Aorta (tissue), 5 donors: ENCODE results near the gene GRM4. TPM values are rescaled to one million over a fixed set of nuclear protein-coding genes. Genes with fewer than 3 reads are reported as not detected.

Experiments used
- ATAC-seq: fragments of 200-7000 bp; cut with Tn5 transposase; one replicate; pipeline ENCODE4 v1.9.1; 2022; ENCODE audit warnings: moderate library complexity; ENCODE audit not compliant: low FRiP score
- DNase-seq, 2 donors: peaks; one replicate each; pipeline ENCODE4 v3.0.0-alpha.2; 2020
- H3K27ac ChIP-seq, 2 donors: one replicate each; pipeline ENCODE4 v1.5.1; 2013; ENCODE audit warnings: low read length in 2 of 2, mild to moderate bottlenecking in 2 of 2, moderate library complexity in 2 of 2, control low read depth in 1 of 2, inconsistent platforms in 1 of 2, low read depth in 1 of 2
- H3K27me3 ChIP-seq, 2 donors: one replicate each; pipeline ENCODE4 v1.6.1; 2013; ENCODE audit warnings: control low read depth in 1 of 2, low read length in 1 of 2, mild to moderate bottlenecking in 1 of 2, moderate library complexity in 1 of 2; ENCODE audit not compliant: insufficient read depth in 2 of 2, control insufficient read depth in 1 of 2
- H3K36me3 ChIP-seq, 2 donors: one replicate each; pipeline ENCODE4 v1.6.1; 2013; ENCODE audit warnings: control low read depth in 1 of 2, low read length in 1 of 2, mild to moderate bottlenecking in 1 of 2; ENCODE audit not compliant: insufficient read depth in 2 of 2, control insufficient read depth in 1 of 2
- H3K4me1 ChIP-seq, 2 donors: one replicate each; pipeline ENCODE4 v1.6.1; 2013; ENCODE audit warnings: low read length in 2 of 2, control low read depth in 1 of 2, mild to moderate bottlenecking in 1 of 2, moderate library complexity in 1 of 2; ENCODE audit not compliant: insufficient read depth in 2 of 2, control insufficient read depth in 1 of 2
- H3K4me3 ChIP-seq, 2 donors: one replicate each; pipeline ENCODE4 v1.5.1; 2013; ENCODE audit warnings: low read length in 2 of 2, control low read depth in 1 of 2, mild to moderate bottlenecking in 1 of 2
- H3K9me3 ChIP-seq: one replicate; pipeline ENCODE4 v1.6.1; 2013; ENCODE audit warnings: mild to moderate bottlenecking, low read length; ENCODE audit not compliant: control insufficient read depth
- WGBS, 2 donors: extraction: QIAGEN DNeasy Blood & Tissue Kit; methylation state at CpG; one replicate each; pipeline ENCODE4 v1.1.7; 2013; 5-methylcytosine and 5-hydroxymethylcytosine counted together
- intact Hi-C, 2 donors: fragments of 100-400 bp; cut with DNase I; formaldehyde crosslinking; loops; one replicate each; pipeline versions ENCODE4 v1.14.2 to v1.15.0; 2022
- polyA plus RNA-seq, 2 donors: library from polyadenylated mRNA; stranded (reverse); fragments of 200-250 nt; gene quantifications; one replicate each; pipeline ENCODE4 v1.2.3, GENCODE V29; 2013
- total RNA-seq, 2 donors: library from RNA; stranded (reverse); fragmentation: NEBNext Ultra II Directional; extraction: Animal tissue kit (Norgen Biotek cat#: 25700); gene quantifications; one replicate each; pipeline ENCODE4 v1.2.1, GENCODE V29; 2021
- donor health status: healthy with polysubstance abuse.
- donor health status: Bipolar disorder and iron deficiency.
- donor health status: DM: no; HTN: no; CAD: no.
- donor health status: DM: no; HTN: no; CAD: no.
- donor health status: DM: yes; HTN: yes; CAD: no.

GRM4 gene
- total and polyA plus RNA-seq, 4 donors = not detected

DNA sequence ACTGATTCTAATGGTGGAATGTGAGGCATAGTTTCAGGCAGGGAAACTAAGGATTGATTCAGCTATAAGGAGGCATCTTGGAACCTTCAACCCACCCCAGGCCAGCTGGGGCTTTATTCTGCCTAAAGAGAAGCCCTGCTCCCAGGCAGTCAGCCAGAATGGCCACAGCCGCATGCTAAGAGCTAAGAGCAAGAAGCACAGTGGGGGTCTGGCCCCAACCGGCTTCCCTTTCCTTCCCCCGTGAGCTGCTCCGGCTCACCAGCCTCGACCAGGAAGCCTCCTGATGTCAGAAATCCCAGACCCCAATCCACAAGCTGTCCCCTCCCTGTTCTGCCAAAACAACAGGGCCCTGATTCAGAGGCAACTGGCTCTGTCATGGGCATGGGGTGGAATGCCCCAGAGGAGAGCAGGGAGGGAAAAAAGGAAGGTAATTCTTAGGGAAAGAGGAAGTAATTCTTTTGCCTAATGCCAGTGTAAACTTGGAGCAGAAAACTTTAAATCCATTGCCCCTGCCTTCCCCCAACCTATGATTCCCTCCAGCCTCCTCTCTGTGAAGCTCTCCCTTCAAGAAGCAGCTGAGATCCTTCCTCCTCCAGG is 6.9 kb downstream of the GRM4 start:
- Histone ChIP-seq H3K27me3 (no peaks in the 10 kb centered on the region), H3K4me3 (no peak overlapping the region), H3K27ac (no peak overlapping the region), H3K9me3 (no peaks in the 10 kb centered on the region), H3K36me3 (no peaks in the 10 kb centered on the region), H3K4me1 (no peaks in the 10 kb centered on the region)
- WGBS, 2 donors = 18 to 20% methylated on average over 4 to 5 of the region's 5 CpGs
- no peak for DNase-seq
- no peak for ATAC-seq
- intact Hi-C loops = no loop called here

GRCh38 chr6:34138191-34138590 is 7.7 kb downstream of the GRM4 start:
- no peaks in the 10 kb centered on the region for H3K4me1 ChIP-seq
- intact Hi-C loops = no loop called here
- H3K27me3 ChIP-seq = no peaks in the 10 kb centered on the region
- no peak for DNase-seq
- ATAC-seq = no peak
- no peaks in the 10 kb centered on the region for H3K36me3 ChIP-seq
- H3K27ac ChIP-seq = no peak overlapping the region
- 58 to 67% methylated on average over 4 of the region's 4 CpGs for WGBS, 2 donors
- H3K9me3 ChIP-seq = no peaks in the 10 kb centered on the region
- no peak overlapping the region for H3K4me3 ChIP-seq

- 71 to 76% methylated on average over 2 of the region's 2 CpGs for WGBS, 2 donors
- H3K4me3 ChIP-seq = no peak overlapping the region
- no peak for DNase-seq
- ATAC-seq = no peak
- no peaks in the 10 kb centered on the region for H3K36me3 ChIP-seq
- H3K27ac ChIP-seq = no peak overlapping the region
- H3K9me3 ChIP-seq = no peaks in the 10 kb centered on the region
- intact Hi-C loops = no loop called here
- no peaks in the 10 kb centered on the region for H3K27me3 ChIP-seq
- H3K4me1 ChIP-seq = no peaks in the 10 kb centered on the region
Measured at GRCh38 chr6:34135541-34135940, 10.3 kb downstream of the GRM4 start.

DNA sequence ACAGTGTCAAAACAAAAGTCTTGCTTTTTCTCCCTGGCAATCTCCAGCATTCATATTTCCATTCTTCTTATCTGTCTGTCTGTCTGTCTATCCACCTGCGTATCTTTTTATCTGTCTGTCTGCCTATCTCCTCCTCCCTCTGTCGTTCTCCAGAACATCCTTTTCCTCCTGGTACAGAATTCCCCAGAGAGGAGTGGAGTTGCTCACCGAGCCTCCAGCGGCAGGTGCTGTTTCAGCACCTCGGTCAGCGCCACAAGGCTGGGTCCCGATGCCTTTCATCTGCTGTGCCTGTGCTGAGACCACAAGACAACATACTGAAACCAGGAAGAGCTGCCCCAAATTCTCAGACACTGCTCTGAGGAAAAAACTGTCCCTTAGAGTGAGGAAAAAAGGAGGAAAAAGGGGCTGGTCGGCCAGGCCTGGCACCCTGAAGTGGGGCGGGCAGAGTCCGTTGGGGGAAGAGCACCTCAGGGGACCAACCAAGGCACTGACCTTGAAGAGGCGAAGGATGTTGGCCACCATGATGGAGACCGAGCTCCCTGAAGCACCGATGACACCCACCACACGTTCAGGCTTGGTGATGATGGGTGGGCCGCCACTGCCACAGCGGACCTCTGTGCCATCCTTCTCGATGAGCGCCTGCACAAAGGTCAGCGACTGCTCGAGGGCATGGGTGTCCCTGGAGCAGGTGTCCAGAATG is 13.3 kb downstream of the GRM4 start:
- no peak for ATAC-seq
- no peak for DNase-seq
- no peaks in the 10 kb centered on the region for H3K36me3 ChIP-seq
- intact Hi-C loops = no loop called here
- H3K27ac ChIP-seq = no peak overlapping the region
- no peak overlapping the region for H3K4me3 ChIP-seq
- H3K27me3 ChIP-seq = no peaks in the 10 kb centered on the region
- no peaks in the 10 kb centered on the region for H3K4me1 ChIP-seq
- WGBS, 2 donors = 53 to 54% methylated on average over 20 of the region's 20 CpGs
- H3K9me3 ChIP-seq = no peaks in the 10 kb centered on the region

- DNase-seq (no peak), ATAC-seq (no peak)
- no peaks in the 10 kb centered on the region for H3K4me1 ChIP-seq
- no peaks in the 10 kb centered on the region for H3K36me3 ChIP-seq
- no peaks in the 10 kb centered on the region for H3K27me3 ChIP-seq
- 8 to 11% methylated on average over 11 of the region's 11 CpGs for WGBS, 2 donors
- H3K9me3 ChIP-seq = no peaks in the 10 kb centered on the region
- no peak overlapping the region for H3K4me3 ChIP-seq
- no peak overlapping the region for H3K27ac ChIP-seq
- intact Hi-C loops = no loop called here
Measured at GRCh38 chr6:34131326-34132290, 14.3 kb downstream of the GRM4 start.

DNA sequence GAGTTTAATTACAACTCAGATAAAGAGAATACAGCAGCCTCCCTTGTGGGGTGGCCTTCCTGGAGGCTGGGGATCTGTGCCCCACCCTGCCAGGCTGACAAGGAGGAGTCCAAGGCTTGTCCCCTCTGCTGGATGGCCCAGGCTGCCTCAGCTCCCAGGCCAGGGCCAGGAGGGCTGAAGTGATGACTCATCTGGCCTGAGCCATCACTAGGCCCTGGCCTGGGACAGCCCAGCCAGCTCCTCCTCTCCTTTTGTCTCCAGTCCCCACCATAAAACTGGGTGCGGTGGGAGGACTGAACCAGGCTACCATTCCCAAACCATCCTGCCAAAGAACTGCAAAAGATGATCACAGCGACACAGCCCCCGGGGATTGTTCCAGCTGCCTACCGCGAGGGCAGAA is 15.0 kb downstream of the GRM4 start:
- intact Hi-C loops = no loop called here
- H3K27me3 ChIP-seq = no peaks in the 10 kb centered on the region
- H3K27ac ChIP-seq = no peak overlapping the region
- no peaks in the 10 kb centered on the region for H3K9me3 ChIP-seq
- DNase-seq (no peak), ATAC-seq (no peak)
- H3K4me3 ChIP-seq = no peak overlapping the region
- no peaks in the 10 kb centered on the region for H3K4me1 ChIP-seq
- no peaks in the 10 kb centered on the region for H3K36me3 ChIP-seq
- 53 to 67% methylated on average over 5 of the region's 5 CpGs for WGBS, 2 donors

DNA sequence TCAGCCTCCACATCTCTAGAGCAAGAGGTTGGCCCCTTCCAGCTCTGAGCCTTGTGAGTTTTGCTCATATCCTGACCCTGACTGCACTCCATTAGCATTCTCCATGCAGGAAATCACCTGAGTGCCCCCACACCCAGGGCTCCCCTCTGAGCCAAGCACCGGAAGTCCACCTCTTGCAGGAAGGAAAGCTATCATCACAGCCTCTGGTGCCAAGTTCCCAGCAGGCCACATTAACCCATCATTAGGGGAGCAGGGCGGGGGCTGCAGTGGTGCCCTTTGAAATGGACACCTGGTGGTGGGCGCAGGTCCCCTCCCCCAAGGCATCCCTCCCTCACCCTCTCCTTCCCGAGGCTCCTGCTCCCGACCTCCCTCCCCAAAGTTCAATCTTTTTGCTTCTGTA is 16.1 kb downstream of the GRM4 start:
- Histone ChIP-seq H3K27ac (no peak overlapping the region), H3K27me3 (no peaks in the 10 kb centered on the region), H3K4me3 (no peak overlapping the region), H3K4me1 (no peaks in the 10 kb centered on the region), H3K9me3 (no peaks in the 10 kb centered on the region), H3K36me3 (no peaks in the 10 kb centered on the region)
- intact Hi-C loops = no loop called here
- DNase-seq = no peak
- no peak for ATAC-seq
- WGBS, 2 donors = 13 to 19% methylated on average over 5 of the region's 5 CpGs

GRCh38 chr6:34128045-34128444 is 17.8 kb downstream of the GRM4 start:
- no peaks in the 10 kb centered on the region for H3K36me3 ChIP-seq
- ATAC-seq (no peak), DNase-seq (no peak)
- no peak overlapping the region for H3K27ac ChIP-seq
- no peak overlapping the region for H3K4me3 ChIP-seq
- intact Hi-C loops = no loop called here
- H3K27me3 ChIP-seq = no peaks in the 10 kb centered on the region
- no peaks in the 10 kb centered on the region for H3K4me1 ChIP-seq
- WGBS, 2 donors = 67 to 68% methylated on average over 13 of the region's 13 CpGs
- no peaks in the 10 kb centered on the region for H3K9me3 ChIP-seq
